H1 (cell line): ENCODE results near the gene BUD13. TPM values are rescaled to one million over a fixed set of nuclear protein-coding genes. Genes with fewer than 3 reads are reported as not detected.

Source experiments
- SP2 ChIP-seq: IDR thresholded peaks from 2 replicates; pipeline ENCODE4 v1.6.1; 2012; ENCODE audit warnings: mild to moderate bottlenecking, low read length, inconsistent platforms
- polyA plus RNA-seq, 7 experiments: library from polyadenylated mRNA; depleted of rRNA in 3 of 7; stranded (reverse) in 5 of 7; unstranded in 2 of 7; fragments of >200 nt in 5 of 7; fragments of 200-250 nt in 2 of 7; gene quantifications; 1 replicate in 5 of 7; 2 replicates in 1 of 7; 4 replicates in 1 of 7; pipeline versions ENCODE4 v1.2.1 to v1.2.3, GENCODE V29; 2011 to 2013; ENCODE audit warnings: missing spikeins in 2 of 7, mixed read lengths in 2 of 7
- total RNA-seq: library from RNA; stranded (reverse); fragmentation: NEBNext Ultra II Directional; extraction: Animal tissue kit (Norgen Biotek cat#: 25700); gene quantifications from 2 replicates; pipeline ENCODE4 v1.2.1, GENCODE V29; 2021
- TF ChIP-seq, protein P1 (sequence below): fragments of 300-600 bp; sonication (generic); IDR thresholded peaks from 2 replicates; pipeline ENCODE4 v1.7.1; 2012; ENCODE audit warnings: low read length, moderate library complexity, mild to moderate bottlenecking, inconsistent platforms; ENCODE audit not compliant: insufficient replicate concordance
- TF ChIP-seq, protein P2 (sequence below): IDR thresholded peaks from 2 replicates; pipeline ENCODE4 v1.6.1; 2011; ENCODE audit warnings: low read length, improper control_type of control experiment

The BUD13 gene
- total and polyA plus RNA-seq, 2 of the 8 experiments (the other 6 are each of a cell fraction or from before 2014, with no cell fraction given), result 24.8 to 27.2 TPM

DNA sequence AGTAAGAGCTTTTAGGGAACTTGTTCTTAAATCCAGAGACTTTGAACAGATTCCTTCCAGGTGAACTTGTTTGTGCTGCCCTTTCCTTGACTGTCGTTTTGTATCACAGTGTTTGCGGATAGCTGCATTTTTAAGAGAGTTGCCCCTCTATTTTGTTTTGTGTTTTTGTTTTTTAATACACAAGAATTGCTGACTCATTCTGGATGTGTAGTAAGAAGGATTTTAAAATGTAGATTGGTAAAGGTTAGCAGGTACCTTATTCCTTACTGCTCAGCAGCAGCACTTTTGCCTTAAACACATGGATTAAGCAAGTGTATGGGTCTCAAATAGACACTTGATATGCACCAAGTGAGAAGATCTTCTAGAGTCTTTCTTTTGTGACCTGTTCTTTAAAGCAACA is 27.8 kb upstream of the BUD13 start (continued):
- TF ChIP-seq, protein P1, sequence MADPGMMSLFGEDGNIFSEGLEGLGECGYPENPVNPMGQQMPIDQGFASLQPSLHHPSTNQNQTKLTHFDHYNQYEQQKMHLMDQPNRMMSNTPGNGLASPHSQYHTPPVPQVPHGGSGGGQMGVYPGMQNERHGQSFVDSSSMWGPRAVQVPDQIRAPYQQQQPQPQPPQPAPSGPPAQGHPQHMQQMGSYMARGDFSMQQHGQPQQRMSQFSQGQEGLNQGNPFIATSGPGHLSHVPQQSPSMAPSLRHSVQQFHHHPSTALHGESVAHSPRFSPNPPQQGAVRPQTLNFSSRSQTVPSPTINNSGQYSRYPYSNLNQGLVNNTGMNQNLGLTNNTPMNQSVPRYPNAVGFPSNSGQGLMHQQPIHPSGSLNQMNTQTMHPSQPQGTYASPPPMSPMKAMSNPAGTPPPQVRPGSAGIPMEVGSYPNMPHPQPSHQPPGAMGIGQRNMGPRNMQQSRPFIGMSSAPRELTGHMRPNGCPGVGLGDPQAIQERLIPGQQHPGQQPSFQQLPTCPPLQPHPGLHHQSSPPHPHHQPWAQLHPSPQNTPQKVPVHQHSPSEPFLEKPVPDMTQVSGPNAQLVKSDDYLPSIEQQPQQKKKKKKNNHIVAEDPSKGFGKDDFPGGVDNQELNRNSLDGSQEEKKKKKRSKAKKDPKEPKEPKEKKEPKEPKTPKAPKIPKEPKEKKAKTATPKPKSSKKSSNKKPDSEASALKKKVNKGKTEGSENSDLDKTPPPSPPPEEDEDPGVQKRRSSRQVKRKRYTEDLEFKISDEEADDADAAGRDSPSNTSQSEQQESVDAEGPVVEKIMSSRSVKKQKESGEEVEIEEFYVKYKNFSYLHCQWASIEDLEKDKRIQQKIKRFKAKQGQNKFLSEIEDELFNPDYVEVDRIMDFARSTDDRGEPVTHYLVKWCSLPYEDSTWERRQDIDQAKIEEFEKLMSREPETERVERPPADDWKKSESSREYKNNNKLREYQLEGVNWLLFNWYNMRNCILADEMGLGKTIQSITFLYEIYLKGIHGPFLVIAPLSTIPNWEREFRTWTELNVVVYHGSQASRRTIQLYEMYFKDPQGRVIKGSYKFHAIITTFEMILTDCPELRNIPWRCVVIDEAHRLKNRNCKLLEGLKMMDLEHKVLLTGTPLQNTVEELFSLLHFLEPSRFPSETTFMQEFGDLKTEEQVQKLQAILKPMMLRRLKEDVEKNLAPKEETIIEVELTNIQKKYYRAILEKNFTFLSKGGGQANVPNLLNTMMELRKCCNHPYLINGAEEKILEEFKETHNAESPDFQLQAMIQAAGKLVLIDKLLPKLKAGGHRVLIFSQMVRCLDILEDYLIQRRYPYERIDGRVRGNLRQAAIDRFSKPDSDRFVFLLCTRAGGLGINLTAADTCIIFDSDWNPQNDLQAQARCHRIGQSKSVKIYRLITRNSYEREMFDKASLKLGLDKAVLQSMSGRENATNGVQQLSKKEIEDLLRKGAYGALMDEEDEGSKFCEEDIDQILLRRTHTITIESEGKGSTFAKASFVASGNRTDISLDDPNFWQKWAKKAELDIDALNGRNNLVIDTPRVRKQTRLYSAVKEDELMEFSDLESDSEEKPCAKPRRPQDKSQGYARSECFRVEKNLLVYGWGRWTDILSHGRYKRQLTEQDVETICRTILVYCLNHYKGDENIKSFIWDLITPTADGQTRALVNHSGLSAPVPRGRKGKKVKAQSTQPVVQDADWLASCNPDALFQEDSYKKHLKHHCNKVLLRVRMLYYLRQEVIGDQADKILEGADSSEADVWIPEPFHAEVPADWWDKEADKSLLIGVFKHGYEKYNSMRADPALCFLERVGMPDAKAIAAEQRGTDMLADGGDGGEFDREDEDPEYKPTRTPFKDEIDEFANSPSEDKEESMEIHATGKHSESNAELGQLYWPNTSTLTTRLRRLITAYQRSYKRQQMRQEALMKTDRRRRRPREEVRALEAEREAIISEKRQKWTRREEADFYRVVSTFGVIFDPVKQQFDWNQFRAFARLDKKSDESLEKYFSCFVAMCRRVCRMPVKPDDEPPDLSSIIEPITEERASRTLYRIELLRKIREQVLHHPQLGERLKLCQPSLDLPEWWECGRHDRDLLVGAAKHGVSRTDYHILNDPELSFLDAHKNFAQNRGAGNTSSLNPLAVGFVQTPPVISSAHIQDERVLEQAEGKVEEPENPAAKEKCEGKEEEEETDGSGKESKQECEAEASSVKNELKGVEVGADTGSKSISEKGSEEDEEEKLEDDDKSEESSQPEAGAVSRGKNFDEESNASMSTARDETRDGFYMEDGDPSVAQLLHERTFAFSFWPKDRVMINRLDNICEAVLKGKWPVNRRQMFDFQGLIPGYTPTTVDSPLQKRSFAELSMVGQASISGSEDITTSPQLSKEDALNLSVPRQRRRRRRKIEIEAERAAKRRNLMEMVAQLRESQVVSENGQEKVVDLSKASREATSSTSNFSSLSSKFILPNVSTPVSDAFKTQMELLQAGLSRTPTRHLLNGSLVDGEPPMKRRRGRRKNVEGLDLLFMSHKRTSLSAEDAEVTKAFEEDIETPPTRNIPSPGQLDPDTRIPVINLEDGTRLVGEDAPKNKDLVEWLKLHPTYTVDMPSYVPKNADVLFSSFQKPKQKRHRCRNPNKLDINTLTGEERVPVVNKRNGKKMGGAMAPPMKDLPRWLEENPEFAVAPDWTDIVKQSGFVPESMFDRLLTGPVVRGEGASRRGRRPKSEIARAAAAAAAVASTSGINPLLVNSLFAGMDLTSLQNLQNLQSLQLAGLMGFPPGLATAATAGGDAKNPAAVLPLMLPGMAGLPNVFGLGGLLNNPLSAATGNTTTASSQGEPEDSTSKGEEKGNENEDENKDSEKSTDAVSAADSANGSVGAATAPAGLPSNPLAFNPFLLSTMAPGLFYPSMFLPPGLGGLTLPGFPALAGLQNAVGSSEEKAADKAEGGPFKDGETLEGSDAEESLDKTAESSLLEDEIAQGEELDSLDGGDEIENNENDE, result no peak
- no peak for TF ChIP-seq SP2
- TF ChIP-seq, protein P2, sequence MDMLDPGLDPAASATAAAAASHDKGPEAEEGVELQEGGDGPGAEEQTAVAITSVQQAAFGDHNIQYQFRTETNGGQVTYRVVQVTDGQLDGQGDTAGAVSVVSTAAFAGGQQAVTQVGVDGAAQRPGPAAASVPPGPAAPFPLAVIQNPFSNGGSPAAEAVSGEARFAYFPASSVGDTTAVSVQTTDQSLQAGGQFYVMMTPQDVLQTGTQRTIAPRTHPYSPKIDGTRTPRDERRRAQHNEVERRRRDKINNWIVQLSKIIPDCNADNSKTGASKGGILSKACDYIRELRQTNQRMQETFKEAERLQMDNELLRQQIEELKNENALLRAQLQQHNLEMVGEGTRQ, result no peak
- TF ChIP-seq, all 59 proteins: peak for 0
